K562 (cell line): Measurements from ENCODE around the gene ATAD3C. TPM values are rescaled to one million over a fixed set of nuclear protein-coding genes. Genes with fewer than 3 reads are reported as not detected.

Source experiments
- ARHGAP35 ChIP-seq: fragments of 450-650 bp; IDR thresholded peaks from 2 replicates; pipeline ENCODE4 v1.6.1; 2018; ENCODE audit not compliant: partially characterized antibody
- HDAC1 ChIP-seq, 2 experiments: fragments of 450-650 bp; IDR thresholded peaks; 2 replicates each; pipeline ENCODE4 v1.6.1; 2016 to 2017; ENCODE audit warnings: inconsistent platforms in 1 of 2, mild to moderate bottlenecking in 1 of 2, moderate library complexity in 1 of 2
- KLF6 ChIP-seq: fragments of 250-450 bp; sonication (Bioruptor Pico); IDR thresholded peaks from 2 replicates; pipeline ENCODE4 v1.4.0; 2020; ENCODE audit warnings: mild to moderate bottlenecking, moderate library complexity, borderline replicate concordance
- TAF9B ChIP-seq: fragments of 450-650 bp; IDR thresholded peaks from 2 replicates; pipeline ENCODE4 v1.6.1; 2018; ENCODE audit warnings: mild to moderate bottlenecking; ENCODE audit not compliant: partially characterized antibody
- ZFPM2 ChIP-seq: fragments of 250-450 bp; sonication (Bioruptor Pico); IDR thresholded peaks from 2 replicates; pipeline ENCODE4 v1.5.1; 2022; ENCODE audit warnings: mild to moderate bottlenecking
- ZNF384 ChIP-seq: IDR thresholded peaks from 2 replicates; pipeline ENCODE4 v1.6.1; 2012; ENCODE audit warnings: low read depth, low read length, improper control_type of control experiment
- polyA plus RNA-seq, 8 experiments: library from polyadenylated mRNA; depleted of rRNA in 4 of 8; stranded (reverse) in 5 of 8; unstranded in 3 of 8; fragments of >200 nt; fragmentation: Nextera tagmentation in 2 of 8; fragmentation: Illumina TruSeq in 1 of 8; extraction: Ambion mirVana in 2 of 8; extraction: Trizol in 1 of 8; gene quantifications; 2 replicates each; pipeline versions ENCODE4 v1.2.1 to v1.2.3, GENCODE V29; 2011 to 2014; ENCODE audit warnings: inconsistent platforms in 1 of 8, missing spikeins in 1 of 8
- total RNA-seq, 7 experiments: library from RNA; depleted of rRNA in 6 of 7; stranded (reverse); fragments of >200 nt in 6 of 7; fragmentation: Illumina TruSeq in 2 of 7; extraction: Trizol in 2 of 7; gene quantifications; 2 replicates each; pipeline versions ENCODE4 v1.2.1 to v1.2.3, GENCODE V29; 2011 to 2021; ENCODE audit warnings: low replicate concordance in 1 of 7
- TF ChIP-seq, protein P1 (sequence below): fragments of 250-450 bp; sonication (Bioruptor Pico); IDR thresholded peaks from 2 replicates; pipeline ENCODE4 v1.8.0; 2022; ENCODE audit warnings: inconsistent platforms
- TF ChIP-seq, protein P2 (sequence below): fragments of 450-650 bp; IDR thresholded peaks from 2 replicates; pipeline ENCODE4 v1.6.1; 2016; ENCODE audit warnings: mild to moderate bottlenecking, moderate library complexity
- TF ChIP-seq, protein P3 (sequence below): sonication (generic); formaldehyde crosslinking; IDR thresholded peaks from 2 replicates; pipeline ENCODE4 v1.5.0; 2020; ENCODE audit warnings: missing genetic modification reagents
- TF ChIP-seq, protein P4 (sequence below): sonication (generic); formaldehyde crosslinking; IDR thresholded peaks from 2 replicates; pipeline ENCODE4 v1.8.1; 2023; ENCODE audit warnings: mild to moderate bottlenecking, missing genetic modification reagents

Gene ATAD3C
- total and polyA plus RNA-seq, 9 of the 15 experiments (the other 6 are each of a cell fraction or from before 2014, with no cell fraction given) = 0.03 to 0.18 TPM; not detected in 7

DNA sequence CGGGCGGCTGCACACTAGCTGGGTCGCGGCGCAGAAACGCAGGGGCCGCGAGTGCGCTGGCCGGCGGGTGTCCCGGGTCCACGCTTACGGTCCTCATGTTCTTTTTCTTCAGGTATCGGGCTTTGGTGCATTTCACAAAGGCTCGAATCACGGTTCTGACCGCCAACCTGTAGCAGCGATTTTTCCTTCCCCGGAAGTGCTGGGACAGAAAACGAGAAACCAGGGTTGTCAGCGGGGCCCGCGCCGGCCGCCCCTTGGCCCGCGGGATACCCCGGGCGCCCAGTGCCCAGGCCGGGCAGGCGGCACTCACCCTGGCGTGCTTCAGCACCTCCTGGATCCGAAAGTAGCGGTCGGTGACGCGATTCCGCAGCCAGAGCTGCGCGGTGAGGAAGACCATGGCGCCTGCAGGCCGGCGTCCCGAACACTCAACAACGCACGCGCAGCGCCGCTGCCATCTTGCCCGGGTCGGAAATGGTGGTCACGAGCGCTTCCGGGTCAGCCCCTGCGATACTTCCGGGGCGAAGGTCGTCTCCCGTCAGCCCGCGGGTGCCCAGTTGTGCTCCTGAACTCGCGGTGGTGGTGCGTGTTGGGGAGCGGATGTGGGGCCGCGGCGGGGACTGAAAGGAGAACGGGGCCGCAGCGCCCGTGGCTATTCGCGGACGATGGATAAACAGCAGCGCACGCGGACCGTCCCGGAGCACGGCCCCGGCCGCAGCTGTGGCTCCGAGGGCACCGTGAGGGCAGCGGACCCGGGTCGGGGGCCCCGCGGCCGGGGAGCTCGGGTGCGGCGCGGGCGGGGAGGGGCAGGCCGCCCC is 42.5 kb upstream of the ATAD3C start, which contains the start of gene MRPL20 (continued):
- TF ChIP-seq, protein P1, sequence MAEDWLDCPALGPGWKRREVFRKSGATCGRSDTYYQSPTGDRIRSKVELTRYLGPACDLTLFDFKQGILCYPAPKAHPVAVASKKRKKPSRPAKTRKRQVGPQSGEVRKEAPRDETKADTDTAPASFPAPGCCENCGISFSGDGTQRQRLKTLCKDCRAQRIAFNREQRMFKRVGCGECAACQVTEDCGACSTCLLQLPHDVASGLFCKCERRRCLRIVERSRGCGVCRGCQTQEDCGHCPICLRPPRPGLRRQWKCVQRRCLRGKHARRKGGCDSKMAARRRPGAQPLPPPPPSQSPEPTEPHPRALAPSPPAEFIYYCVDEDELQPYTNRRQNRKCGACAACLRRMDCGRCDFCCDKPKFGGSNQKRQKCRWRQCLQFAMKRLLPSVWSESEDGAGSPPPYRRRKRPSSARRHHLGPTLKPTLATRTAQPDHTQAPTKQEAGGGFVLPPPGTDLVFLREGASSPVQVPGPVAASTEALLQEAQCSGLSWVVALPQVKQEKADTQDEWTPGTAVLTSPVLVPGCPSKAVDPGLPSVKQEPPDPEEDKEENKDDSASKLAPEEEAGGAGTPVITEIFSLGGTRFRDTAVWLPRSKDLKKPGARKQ (CRISPR knock-in tag) = no peak
- peak; percentile 96 for TF ChIP-seq TAF9B
- TF ChIP-seq, protein P2, sequence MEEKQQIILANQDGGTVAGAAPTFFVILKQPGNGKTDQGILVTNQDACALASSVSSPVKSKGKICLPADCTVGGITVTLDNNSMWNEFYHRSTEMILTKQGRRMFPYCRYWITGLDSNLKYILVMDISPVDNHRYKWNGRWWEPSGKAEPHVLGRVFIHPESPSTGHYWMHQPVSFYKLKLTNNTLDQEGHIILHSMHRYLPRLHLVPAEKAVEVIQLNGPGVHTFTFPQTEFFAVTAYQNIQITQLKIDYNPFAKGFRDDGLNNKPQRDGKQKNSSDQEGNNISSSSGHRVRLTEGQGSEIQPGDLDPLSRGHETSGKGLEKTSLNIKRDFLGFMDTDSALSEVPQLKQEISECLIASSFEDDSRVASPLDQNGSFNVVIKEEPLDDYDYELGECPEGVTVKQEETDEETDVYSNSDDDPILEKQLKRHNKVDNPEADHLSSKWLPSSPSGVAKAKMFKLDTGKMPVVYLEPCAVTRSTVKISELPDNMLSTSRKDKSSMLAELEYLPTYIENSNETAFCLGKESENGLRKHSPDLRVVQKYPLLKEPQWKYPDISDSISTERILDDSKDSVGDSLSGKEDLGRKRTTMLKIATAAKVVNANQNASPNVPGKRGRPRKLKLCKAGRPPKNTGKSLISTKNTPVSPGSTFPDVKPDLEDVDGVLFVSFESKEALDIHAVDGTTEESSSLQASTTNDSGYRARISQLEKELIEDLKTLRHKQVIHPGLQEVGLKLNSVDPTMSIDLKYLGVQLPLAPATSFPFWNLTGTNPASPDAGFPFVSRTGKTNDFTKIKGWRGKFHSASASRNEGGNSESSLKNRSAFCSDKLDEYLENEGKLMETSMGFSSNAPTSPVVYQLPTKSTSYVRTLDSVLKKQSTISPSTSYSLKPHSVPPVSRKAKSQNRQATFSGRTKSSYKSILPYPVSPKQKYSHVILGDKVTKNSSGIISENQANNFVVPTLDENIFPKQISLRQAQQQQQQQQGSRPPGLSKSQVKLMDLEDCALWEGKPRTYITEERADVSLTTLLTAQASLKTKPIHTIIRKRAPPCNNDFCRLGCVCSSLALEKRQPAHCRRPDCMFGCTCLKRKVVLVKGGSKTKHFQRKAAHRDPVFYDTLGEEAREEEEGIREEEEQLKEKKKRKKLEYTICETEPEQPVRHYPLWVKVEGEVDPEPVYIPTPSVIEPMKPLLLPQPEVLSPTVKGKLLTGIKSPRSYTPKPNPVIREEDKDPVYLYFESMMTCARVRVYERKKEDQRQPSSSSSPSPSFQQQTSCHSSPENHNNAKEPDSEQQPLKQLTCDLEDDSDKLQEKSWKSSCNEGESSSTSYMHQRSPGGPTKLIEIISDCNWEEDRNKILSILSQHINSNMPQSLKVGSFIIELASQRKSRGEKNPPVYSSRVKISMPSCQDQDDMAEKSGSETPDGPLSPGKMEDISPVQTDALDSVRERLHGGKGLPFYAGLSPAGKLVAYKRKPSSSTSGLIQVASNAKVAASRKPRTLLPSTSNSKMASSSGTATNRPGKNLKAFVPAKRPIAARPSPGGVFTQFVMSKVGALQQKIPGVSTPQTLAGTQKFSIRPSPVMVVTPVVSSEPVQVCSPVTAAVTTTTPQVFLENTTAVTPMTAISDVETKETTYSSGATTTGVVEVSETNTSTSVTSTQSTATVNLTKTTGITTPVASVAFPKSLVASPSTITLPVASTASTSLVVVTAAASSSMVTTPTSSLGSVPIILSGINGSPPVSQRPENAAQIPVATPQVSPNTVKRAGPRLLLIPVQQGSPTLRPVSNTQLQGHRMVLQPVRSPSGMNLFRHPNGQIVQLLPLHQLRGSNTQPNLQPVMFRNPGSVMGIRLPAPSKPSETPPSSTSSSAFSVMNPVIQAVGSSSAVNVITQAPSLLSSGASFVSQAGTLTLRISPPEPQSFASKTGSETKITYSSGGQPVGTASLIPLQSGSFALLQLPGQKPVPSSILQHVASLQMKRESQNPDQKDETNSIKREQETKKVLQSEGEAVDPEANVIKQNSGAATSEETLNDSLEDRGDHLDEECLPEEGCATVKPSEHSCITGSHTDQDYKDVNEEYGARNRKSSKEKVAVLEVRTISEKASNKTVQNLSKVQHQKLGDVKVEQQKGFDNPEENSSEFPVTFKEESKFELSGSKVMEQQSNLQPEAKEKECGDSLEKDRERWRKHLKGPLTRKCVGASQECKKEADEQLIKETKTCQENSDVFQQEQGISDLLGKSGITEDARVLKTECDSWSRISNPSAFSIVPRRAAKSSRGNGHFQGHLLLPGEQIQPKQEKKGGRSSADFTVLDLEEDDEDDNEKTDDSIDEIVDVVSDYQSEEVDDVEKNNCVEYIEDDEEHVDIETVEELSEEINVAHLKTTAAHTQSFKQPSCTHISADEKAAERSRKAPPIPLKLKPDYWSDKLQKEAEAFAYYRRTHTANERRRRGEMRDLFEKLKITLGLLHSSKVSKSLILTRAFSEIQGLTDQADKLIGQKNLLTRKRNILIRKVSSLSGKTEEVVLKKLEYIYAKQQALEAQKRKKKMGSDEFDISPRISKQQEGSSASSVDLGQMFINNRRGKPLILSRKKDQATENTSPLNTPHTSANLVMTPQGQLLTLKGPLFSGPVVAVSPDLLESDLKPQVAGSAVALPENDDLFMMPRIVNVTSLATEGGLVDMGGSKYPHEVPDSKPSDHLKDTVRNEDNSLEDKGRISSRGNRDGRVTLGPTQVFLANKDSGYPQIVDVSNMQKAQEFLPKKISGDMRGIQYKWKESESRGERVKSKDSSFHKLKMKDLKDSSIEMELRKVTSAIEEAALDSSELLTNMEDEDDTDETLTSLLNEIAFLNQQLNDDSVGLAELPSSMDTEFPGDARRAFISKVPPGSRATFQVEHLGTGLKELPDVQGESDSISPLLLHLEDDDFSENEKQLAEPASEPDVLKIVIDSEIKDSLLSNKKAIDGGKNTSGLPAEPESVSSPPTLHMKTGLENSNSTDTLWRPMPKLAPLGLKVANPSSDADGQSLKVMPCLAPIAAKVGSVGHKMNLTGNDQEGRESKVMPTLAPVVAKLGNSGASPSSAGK = peak; percentile 50
- TF ChIP-seq ZNF384 = peak; percentile 32
- TF ChIP-seq ZFPM2 (CRISPR knock-in tag) = no peak
- peak in 1 of 2 experiments; percentile 97; a peak in 2 of 4 replicates for TF ChIP-seq HDAC1 (IDR thresholded peaks at IDR 0.05)
- TF ChIP-seq, protein P3, sequence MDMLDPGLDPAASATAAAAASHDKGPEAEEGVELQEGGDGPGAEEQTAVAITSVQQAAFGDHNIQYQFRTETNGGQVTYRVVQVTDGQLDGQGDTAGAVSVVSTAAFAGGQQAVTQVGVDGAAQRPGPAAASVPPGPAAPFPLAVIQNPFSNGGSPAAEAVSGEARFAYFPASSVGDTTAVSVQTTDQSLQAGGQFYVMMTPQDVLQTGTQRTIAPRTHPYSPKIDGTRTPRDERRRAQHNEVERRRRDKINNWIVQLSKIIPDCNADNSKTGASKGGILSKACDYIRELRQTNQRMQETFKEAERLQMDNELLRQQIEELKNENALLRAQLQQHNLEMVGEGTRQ = no peak
- TF ChIP-seq, protein P4, sequence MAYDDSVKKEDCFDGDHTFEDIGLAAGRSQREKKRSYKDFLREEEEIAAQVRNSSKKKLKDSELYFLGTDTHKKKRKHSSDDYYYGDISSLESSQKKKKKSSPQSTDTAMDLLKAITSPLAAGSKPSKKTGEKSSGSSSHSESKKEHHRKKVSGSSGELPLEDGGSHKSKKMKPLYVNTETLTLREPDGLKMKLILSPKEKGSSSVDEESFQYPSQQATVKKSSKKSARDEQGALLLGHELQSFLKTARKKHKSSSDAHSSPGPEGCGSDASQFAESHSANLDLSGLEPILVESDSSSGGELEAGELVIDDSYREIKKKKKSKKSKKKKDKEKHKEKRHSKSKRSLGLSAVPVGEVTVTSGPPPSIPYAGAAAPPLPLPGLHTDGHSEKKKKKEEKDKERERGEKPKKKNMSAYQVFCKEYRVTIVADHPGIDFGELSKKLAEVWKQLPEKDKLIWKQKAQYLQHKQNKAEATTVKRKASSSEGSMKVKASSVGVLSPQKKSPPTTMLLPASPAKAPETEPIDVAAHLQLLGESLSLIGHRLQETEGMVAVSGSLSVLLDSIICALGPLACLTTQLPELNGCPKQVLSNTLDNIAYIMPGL = peak; percentile 86; the same call in 1 of the 2 replicates
- TF ChIP-seq ARHGAP35 = no peak
- no peak; the same call in 1 of the 2 replicates for TF ChIP-seq KLF6 (CRISPR knock-in tag)
